ENCODE measurements around the gene MLST8. TPM values are rescaled to one million over a fixed set of nuclear protein-coding genes. Genes with fewer than 3 reads are reported as not detected.

The MLST8 gene
- total RNA-seq, 4 donors from 2014 or later = 29.3 to 58.8 (median 38.0) TPM

- TF ChIP-seq CTCF (IDR thresholded peaks at IDR 0.05; ENCODE audit: low read depth) = no peak
Observed at GRCh38 chr16:2206420-2206779, 1.1 kb downstream of the MLST8 start.

- TF ChIP-seq CTCF (IDR thresholded peaks at IDR 0.05; ENCODE audit: low read depth) = no peak
Observed at GRCh38 chr16:2206780-2207433, 1.7 kb downstream of the MLST8 start.

- TF ChIP-seq CTCF (IDR thresholded peaks at IDR 0.05; ENCODE audit: low read depth) = no peak
Observed at GRCh38 chr16:2207872-2208271, 2.6 kb downstream of the MLST8 start.

GRCh38 chr16:2208308-2208707 lies 3.1 kb downstream of the MLST8 start:
- TF ChIP-seq CTCF (IDR thresholded peaks at IDR 0.05; ENCODE audit: low read depth) = no peak

- no peak for TF ChIP-seq CTCF (IDR thresholded peaks at IDR 0.05; ENCODE audit: low read depth)
Observed at GRCh38 chr16:2208772-2209171, 3.5 kb downstream of the MLST8 start.

- TF ChIP-seq CTCF (IDR thresholded peaks at IDR 0.05; ENCODE audit: low read depth) = no peak
Observed at GRCh38 chr16:2209258-2210008, 4.2 kb downstream of the MLST8 start.

GRCh38 chr16:2210009-2210332 lies 4.7 kb downstream of the MLST8 start:
- no peak for TF ChIP-seq CTCF (IDR thresholded peaks at IDR 0.05; ENCODE audit: low read depth)
